KBM-7 (cell line): Measurements from ENCODE around the gene PTTG2.
A peak's percentile ranks its signal among the peaks of the same experiment; 100 is the strongest.

Source experiments
- DNase-seq: peaks from one replicate; pipeline ENCODE4 v3.0.0-alpha.2; 2015
- in situ Hi-C: fragments of 300-500 bp; cut with MboI; formaldehyde crosslinking; loops from 2 replicates; pipeline ENCODE4 v1.14.3; 2020; ENCODE audit warnings: low sequenced_read_pairs, low pct_unique_long_range_greater_than_20kb, mixed read lengths

The PTTG2 gene

GRCh38 chr4:38002451-38003071, 42.4 kb downstream of the PTTG2 start:
- DNase-seq: no peak

GRCh38 chr4:38003102-38003501, 42.9 kb downstream of the PTTG2 start:
- in situ Hi-C loops: no loop called here
- DNase-seq: no peak

More at GRCh38 chr4:38002451-38003071, 42.4 kb downstream of the PTTG2 start:
- in situ Hi-C loops: no loop called here

GRCh38 chr4:38003628-38004027, 43.4 kb downstream of the PTTG2 start:
- DNase-seq: no peak
- in situ Hi-C loops: no loop called here

GRCh38 chr4:38004062-38004461, 43.9 kb downstream of the PTTG2 start:
- in situ Hi-C loops: no loop called here
- no peak for DNase-seq

DNA sequence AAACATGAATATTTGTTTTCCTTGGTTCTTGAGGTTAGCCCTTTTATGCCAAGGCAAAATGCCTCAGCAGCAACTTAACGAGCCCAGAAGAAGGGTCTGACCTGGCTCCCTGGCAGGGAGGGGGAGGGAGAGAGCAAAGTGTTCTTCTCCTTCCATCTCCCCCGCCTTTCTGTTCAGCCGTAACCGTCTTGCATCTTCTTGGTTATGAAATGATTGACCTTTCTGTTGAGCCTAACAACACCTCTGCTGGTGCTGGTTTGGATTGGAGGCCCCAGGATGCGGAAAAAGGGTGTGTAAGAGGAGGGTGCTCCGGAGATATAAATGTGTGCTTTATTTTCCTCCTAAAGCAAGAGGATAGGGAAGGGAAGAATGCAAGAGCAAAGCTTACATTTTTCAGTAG, 44.7 kb downstream of the PTTG2 start:
- DNase-seq: peak; percentile 19
- in situ Hi-C loops: no loop called here

DNA sequence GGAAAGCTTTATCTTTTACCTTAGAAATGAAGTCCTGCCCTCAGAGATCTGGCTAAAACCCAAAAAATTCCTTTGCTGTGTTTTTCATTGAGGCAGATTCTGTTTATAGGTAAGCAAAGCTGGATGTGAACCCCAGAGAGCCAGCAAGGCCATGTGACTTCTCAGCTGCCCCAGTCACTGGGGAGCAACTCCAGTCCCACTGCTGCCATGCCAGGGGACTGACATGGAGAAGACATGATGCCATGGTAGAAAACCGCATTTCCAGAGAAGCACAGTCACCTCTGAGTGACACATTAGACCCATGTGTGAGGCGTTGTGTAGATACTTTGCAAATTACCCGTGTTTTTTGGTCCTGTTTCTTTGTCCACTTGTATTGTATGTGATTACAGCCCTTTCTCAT, 45.4 kb downstream of the PTTG2 start:
- in situ Hi-C loops: no loop called here
- DNase-seq: no peak

GRCh38 chr4:38007645-38008044, 47.4 kb downstream of the PTTG2 start:
- in situ Hi-C loops: no loop called here
- DNase-seq: no peak

DNA sequence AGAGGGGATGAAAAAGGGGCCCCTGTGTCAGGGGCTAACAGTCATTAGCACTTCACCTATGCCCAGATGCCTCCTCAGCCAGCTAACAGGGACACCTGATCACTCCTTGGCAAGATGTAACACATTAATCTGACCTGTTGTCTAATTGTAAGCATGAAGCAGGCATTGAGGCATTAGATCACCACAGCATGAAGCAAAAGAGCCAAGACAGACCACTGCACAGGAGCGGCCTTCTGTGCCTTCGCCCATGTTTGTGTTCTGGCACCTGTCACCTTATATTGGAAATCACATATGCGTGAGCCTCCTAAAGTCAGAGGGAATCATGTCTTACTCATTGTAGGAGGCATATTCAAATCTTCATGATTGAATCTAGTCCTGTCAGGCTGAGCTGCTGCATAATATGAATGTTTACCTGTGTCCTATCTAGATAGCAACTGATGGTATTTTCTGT, 48.4 kb downstream of the PTTG2 start:
- in situ Hi-C loops: no loop called here
- no peak for DNase-seq

GRCh38 chr4:38009421-38009820, 49.2 kb downstream of the PTTG2 start:
- DNase-seq: no peak
- in situ Hi-C loops: no loop called here

- in situ Hi-C loops: no loop called here
- no peak for DNase-seq
Measured at GRCh38 chr4:38009949-38010348, 49.8 kb downstream of the PTTG2 start.
